ENCODE measurements around the gene SPTLC1.
A peak's percentile ranks its signal among the peaks of the same experiment; 100 is the strongest.
"Not testable (repeated sequence)": the region's sequence is repeated elsewhere in the genome, so short reads cannot be mapped to it uniquely, and the experiment has no call there.

The SPTLC1 gene

DNA sequence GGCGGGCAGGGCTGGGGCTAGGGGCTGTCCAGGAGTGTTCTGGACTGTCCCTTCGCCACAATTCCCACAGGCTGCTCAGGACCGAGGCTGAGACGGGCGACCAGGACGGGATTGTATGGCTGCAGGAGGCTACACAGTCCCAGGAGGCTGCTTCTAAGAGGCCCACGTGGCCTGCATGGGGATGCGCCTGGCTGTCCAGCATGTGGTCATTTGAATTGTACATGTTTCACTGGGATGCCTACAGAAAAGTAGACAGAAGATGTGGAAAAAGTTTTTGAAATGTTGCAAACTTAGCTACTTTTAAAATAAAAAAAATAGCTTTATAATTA lies 32.6 kb upstream of the SPTLC1 start:
- TF ChIP-seq, protein P1, sequence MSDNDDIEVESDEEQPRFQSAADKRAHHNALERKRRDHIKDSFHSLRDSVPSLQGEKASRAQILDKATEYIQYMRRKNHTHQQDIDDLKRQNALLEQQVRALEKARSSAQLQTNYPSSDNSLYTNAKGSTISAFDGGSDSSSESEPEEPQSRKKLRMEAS (IDR thresholded peaks at IDR 0.05; ENCODE audit: low read depth, low read length): no peak
- H3K4me3 ChIP-seq (ENCODE audit: low read depth, low read length): no peak overlapping the region
- DNase-seq (ENCODE audit: low read depth): no peak

DNA sequence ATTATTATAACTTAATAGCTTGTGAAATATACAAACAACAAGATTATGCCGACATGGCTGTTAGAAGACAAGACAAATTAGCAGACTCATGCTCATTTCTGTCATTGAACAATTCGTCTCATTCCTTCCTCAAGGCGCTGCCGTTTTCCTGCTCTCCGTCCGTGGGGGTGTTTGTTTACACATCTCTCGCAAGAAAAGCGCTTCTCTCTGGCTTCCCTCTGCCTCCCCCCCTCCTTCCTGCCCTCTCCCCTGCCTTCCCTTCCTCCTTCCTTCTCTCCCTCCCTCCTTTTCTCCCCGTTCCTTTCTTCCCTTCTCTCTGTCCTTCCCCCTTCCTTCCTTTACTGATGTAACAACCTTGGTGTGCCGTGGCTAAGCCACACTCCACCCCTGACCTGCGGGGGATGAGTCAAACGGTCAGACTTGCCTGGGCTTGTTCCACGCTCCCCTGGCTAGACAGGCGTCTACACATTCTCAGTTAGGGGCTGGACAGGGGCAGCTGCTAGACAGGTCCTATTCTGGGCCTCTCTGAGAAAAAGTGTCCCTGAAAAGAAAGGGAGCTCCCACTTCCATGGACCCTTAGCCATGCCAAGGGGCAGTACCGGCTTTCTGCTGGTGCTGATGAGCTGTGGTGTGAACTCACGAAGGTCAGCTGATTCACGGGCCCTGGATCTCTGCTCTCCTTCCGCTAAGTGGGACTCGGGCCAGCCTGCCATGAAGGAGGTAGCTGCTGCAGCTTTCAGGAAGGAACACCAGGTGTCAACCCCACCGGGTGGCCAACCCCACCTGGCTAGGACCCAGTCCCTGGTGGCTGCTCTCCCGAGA lies 32.0 kb upstream of the SPTLC1 start:
- DNase-seq (ENCODE audit: low read depth): peak; percentile 64
- H3K4me3 ChIP-seq (ENCODE audit: low read depth, low read length): peak overlapping the region; percentile 13
- TF ChIP-seq, protein P2, sequence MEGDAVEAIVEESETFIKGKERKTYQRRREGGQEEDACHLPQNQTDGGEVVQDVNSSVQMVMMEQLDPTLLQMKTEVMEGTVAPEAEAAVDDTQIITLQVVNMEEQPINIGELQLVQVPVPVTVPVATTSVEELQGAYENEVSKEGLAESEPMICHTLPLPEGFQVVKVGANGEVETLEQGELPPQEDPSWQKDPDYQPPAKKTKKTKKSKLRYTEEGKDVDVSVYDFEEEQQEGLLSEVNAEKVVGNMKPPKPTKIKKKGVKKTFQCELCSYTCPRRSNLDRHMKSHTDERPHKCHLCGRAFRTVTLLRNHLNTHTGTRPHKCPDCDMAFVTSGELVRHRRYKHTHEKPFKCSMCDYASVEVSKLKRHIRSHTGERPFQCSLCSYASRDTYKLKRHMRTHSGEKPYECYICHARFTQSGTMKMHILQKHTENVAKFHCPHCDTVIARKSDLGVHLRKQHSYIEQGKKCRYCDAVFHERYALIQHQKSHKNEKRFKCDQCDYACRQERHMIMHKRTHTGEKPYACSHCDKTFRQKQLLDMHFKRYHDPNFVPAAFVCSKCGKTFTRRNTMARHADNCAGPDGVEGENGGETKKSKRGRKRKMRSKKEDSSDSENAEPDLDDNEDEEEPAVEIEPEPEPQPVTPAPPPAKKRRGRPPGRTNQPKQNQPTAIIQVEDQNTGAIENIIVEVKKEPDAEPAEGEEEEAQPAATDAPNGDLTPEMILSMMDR (IDR thresholded peaks at IDR 0.05; ENCODE audit: low read depth, low read length): no peak
- TF ChIP-seq, protein P1 (IDR thresholded peaks at IDR 0.05; ENCODE audit: low read depth, low read length): no peak
- TF ChIP-seq POLR2A (IDR thresholded peaks at IDR 0.05; ENCODE audit: extremely low read depth, insufficient read length) (no peak), MYC (IDR thresholded peaks at IDR 0.05; ENCODE audit: low read depth, low read length) (no peak)

DNA sequence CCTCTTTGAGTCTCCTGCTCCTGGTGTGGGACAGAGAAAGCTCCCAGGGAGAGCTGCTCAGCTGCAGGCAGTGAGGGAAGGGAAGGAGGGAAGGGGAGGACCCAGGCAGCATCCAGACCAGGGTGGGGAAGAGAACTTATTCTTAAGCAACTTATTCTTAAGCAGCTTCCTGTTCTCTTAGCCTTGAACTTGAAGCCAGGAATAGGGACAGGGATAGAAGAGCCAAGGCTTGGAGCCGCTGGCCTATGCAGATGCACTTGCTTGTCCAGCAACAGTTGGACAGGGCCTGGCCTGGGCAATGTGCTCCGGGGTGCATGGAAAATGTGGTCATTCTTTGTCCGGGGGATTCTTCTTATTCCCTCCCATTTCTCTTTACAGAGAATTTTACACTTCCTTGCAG lies 31.4 kb upstream of the SPTLC1 start:
- DNase-seq (ENCODE audit: low read depth): peak; percentile 27
- peak overlapping the region; percentile 13 for H3K4me3 ChIP-seq (ENCODE audit: low read depth, low read length)
- TF ChIP-seq, protein P2 (IDR thresholded peaks at IDR 0.05; ENCODE audit: low read depth, low read length): no peak
- TF ChIP-seq MYC (IDR thresholded peaks at IDR 0.05; ENCODE audit: low read depth, low read length) (no peak), POLR2A (IDR thresholded peaks at IDR 0.05; ENCODE audit: extremely low read depth, insufficient read length) (no peak)
- TF ChIP-seq, protein P1 (IDR thresholded peaks at IDR 0.05; ENCODE audit: low read depth, low read length): no peak

DNA sequence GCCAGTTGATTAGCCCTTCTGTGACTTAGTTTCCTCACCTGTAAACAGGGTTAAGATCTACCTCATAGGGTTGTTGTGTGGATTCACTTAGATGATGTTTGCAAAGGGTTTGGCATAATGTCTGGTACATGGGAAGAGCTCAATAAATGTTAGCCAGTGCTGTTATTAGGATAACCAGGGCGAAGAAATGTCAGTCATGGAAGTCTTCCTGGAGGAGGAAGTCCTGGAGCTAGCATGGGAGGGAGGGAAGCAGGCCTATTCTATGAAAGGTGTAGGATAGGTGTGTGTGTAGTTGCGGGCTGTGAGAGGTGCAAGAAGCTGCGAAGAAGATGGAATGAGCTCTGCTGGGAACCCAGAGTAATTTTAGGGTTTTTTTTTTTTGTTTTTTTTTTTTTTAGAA lies 30.6 kb upstream of the SPTLC1 start:
- DNase-seq (ENCODE audit: low read depth); H3K4me3 ChIP-seq (ENCODE audit: low read depth, low read length): not testable (repeated sequence)

DNA sequence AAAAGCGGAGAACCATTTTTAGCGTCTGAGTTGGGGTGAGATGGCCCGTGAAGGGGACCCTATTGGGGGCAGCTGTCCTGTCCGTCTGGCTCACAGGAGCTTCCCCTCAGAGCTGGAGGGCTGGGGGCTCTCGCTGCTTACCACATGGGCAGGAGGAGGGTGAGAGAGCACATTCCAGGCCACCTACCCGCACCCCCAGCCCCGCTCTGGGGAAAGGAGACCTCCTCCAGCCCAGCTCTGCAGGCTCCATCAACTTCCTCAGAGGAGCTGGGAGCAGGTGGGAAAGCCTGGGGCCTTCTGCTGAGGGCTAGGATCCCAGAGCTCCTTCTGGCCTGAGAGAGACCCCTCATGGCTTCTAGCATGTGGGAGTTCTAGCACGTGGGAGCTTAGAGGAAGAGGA lies 27.1 kb upstream of the SPTLC1 start:
- H3K4me3 ChIP-seq (ENCODE audit: low read depth, low read length): no peak overlapping the region
- TF ChIP-seq MYC (IDR thresholded peaks at IDR 0.05; ENCODE audit: low read depth, low read length): no peak
- TF ChIP-seq, protein P2 (IDR thresholded peaks at IDR 0.05; ENCODE audit: low read depth, low read length): no peak
- no peak for TF ChIP-seq POLR2A (IDR thresholded peaks at IDR 0.05; ENCODE audit: extremely low read depth, insufficient read length)
- TF ChIP-seq, protein P1 (IDR thresholded peaks at IDR 0.05; ENCODE audit: low read depth, low read length): no peak
- DNase-seq (ENCODE audit: low read depth): no peak

DNA sequence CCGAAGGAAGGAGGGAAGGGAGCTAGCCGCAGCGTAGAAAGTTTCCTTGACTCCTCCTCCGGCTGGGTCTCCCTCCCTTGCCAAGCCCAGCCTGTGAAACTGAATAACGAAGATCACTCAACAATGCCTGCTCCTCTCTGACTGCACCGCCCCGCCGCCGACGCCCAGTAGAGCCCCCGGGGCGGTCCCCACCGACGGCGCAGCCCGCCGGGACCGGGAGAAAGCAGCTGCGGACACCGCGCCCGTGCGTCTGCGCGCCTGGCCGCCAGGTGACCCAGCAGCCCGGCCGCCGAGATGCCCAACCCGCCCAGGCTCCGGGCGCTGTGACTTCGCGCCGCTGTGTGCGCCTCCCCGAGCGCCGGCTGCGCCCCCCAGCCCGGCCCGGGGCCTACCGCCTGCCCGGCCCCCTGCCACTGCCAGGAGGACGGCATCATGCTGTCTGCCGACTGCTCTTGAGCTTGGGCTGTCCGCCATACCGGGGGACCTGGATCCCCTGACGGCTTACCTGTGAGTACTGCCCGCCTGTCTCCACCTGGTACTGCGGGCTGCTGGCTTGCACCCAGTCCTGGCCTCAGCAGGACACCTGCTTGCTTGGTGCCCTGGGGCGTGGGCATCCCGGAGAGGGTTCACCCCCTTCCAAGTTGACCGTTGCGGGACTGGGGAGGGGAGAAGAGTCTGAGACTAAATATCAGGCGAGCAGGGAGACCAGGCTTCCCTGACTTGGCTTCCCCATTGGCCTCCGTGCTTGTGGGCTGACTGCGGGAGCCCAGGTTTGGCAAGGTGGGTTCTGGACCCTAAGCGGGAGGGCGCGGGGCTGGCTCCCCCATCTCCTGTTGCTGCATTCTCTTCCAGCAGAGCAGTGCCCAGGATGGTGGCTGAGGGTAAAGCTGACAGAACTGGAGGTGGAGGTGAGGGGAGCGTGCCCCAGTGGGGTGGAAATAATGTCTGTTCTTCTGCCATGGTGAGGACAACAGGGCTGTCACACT lies 26.2 kb upstream of the SPTLC1 start:
- DNase-seq (ENCODE audit: low read depth): no peak
- no peak overlapping the region for H3K4me3 ChIP-seq (ENCODE audit: low read depth, low read length)
- no peak for TF ChIP-seq POLR2A (IDR thresholded peaks at IDR 0.05; ENCODE audit: extremely low read depth, insufficient read length)
- TF ChIP-seq MYC (IDR thresholded peaks at IDR 0.05; ENCODE audit: low read depth, low read length): no peak
- TF ChIP-seq, protein P2 (IDR thresholded peaks at IDR 0.05; ENCODE audit: low read depth, low read length): no peak
- TF ChIP-seq, protein P1 (IDR thresholded peaks at IDR 0.05; ENCODE audit: low read depth, low read length): no peak

Measured in NB4 (cell line).